ENCODE results near the gene MS4A10.

DNA sequence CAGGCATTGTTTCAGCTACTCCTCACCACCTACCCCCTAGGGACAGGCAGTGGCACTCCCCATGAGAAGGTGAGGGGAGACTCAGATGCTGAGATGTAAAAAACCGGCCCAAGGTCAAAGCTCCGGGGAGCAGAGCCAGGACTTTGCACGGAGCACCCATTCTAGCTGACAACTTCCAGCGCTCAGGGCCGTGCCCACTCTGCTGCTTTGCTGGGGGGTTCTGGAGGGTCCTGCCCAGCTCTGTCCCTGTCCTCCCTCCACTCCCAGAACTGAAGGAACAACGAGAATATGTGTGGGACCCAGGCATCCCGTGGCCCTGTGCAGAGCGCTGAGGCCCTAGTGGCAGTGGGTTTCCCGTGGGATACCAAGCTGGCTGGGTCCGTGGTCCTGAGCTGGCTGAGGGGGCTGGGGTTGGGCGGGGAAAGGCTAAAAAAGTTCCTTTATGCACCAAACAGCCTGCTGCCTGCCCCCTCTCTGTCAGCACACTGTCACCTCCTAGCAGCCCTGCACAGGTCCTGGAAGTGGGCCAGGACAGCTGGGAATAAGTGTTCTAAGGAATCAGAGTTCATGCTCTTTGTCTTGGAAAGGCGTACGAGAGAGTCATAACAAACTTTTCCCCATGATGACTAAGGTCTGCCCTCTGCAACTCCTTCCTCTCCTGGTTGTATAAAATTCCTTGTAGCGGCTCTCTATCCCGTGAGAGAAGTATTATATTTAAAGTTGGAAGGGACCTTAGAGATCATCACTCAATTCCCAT, 1.9 kb downstream of the MS4A10 start:
- TF ChIP-seq, protein P1, sequence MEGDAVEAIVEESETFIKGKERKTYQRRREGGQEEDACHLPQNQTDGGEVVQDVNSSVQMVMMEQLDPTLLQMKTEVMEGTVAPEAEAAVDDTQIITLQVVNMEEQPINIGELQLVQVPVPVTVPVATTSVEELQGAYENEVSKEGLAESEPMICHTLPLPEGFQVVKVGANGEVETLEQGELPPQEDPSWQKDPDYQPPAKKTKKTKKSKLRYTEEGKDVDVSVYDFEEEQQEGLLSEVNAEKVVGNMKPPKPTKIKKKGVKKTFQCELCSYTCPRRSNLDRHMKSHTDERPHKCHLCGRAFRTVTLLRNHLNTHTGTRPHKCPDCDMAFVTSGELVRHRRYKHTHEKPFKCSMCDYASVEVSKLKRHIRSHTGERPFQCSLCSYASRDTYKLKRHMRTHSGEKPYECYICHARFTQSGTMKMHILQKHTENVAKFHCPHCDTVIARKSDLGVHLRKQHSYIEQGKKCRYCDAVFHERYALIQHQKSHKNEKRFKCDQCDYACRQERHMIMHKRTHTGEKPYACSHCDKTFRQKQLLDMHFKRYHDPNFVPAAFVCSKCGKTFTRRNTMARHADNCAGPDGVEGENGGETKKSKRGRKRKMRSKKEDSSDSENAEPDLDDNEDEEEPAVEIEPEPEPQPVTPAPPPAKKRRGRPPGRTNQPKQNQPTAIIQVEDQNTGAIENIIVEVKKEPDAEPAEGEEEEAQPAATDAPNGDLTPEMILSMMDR (conservative IDR thresholded peaks at IDR 0.05 in 1 of 2, IDR thresholded peaks at IDR 0.05 in 1 of 2; ENCODE audit: extremely low read depth in 1 of 2, insufficient read depth in 1 of 2, low read depth in 1 of 2, low read length in 2 of 2) = no peak
- no peak for TF ChIP-seq EZH2 (IDR thresholded peaks at IDR 0.05; ENCODE audit: borderline replicate concordance, low read length)
